Right lobe of liver (tissue), 4 donors: ENCODE measurements around the gene OR9Q1.

Experiments used
- CTCF ChIP-seq, 4 donors: fragments of 200-600 bp in 3 of 4; fragments of 450-650 bp in 1 of 4; IDR thresholded peaks; one replicate each; pipeline versions ENCODE4 v1.5.1 to v1.8.0; 2016 to 2022; ENCODE audit warnings: antibody characterized with exemption in 4 of 4, mild to moderate bottlenecking in 2 of 4
- POLR2A ChIP-seq: fragments of 450-650 bp; IDR thresholded peaks from one replicate; pipeline ENCODE4 v1.6.1; 2017; ENCODE audit warnings: antibody characterized with exemption, mild to moderate bottlenecking
- donor health status: DM: no; HTN: no; CAD: no.
- donor health status: DM: no; HTN: no; CAD: no.
- donor health status: DM: no; HTN: yes; CAD: no.

- TF ChIP-seq CTCF (IDR thresholded peaks at IDR 0.05) = no peak
- no peak for TF ChIP-seq POLR2A
Measured at GRCh38 chr11:58134151-58134550, 110.5 kb downstream of the OR9Q1 start.
